Embryonic facial prominence (tissue), 1 donor: ENCODE data around the gene FCHSD2.
A peak's percentile ranks its signal among the peaks of the same experiment; 100 is the strongest.
"Not testable (repeated sequence)": the region's sequence is repeated elsewhere in the genome, so short reads cannot be mapped to it uniquely, and the experiment has no call there.

ENCODE experiments used
- DNase-seq: peaks from one replicate; pipeline ENCODE4 v3.0.0-alpha.2; 2016; ENCODE audit errors: extremely low spot score

FCHSD2 gene

DNA sequence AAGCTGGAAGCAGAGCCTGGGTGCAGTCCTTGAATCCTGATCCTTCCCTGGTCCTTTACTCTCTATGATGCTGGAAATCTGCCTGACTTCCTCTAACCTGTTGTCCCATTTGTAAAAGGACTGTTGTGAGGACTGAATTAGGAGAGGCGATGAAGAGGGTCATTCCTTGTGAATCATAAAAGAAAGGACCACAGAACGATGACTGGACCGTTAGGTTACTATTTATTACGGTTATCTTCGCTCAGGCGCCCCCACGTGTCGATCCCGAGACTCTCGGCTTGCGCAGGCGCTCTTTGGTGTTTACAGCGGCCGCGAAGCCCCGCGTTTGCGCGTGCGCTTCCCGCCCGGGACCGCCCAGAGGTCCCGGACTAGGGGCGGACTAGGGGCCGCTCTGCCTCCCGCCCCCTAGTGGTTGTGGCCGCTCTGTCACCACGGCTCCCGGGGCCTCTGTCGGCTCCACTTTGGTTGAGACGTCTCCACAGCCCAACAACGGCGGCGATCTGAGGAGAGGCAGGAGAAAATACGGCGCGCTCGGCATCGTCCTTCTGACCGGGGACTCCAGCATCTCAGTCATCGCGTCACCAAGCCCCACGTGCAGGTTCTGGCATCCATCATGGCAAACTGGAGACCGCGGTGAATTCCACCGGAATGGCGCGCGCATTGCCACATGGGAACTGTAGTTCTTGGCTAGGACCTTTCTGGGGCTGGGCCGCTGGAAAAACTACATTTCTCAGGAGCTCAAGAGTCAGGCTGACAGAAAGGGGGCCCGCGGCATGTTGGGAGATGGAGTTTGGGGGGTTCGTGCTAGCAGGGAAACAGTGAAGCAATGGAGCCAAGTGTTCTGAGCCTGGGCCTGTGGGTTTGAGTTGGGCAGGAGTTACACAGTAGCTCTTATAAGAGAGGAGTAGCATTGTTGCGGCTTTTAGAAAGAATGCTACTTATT, 348.4 kb downstream of the FCHSD2 start, which contains the start of gene STARD10:
Gene STARD10 (minus strand): TSS at position 623 of the 943 bp plus-strand sequence. CDS start 12,866 bp downstream, outside the sequence.
- DNase-seq = peak; percentile 94

- no peak for DNase-seq
Measured at GRCh38 chr11:72793076-72793424, 349.1 kb downstream of the FCHSD2 start.

DNA sequence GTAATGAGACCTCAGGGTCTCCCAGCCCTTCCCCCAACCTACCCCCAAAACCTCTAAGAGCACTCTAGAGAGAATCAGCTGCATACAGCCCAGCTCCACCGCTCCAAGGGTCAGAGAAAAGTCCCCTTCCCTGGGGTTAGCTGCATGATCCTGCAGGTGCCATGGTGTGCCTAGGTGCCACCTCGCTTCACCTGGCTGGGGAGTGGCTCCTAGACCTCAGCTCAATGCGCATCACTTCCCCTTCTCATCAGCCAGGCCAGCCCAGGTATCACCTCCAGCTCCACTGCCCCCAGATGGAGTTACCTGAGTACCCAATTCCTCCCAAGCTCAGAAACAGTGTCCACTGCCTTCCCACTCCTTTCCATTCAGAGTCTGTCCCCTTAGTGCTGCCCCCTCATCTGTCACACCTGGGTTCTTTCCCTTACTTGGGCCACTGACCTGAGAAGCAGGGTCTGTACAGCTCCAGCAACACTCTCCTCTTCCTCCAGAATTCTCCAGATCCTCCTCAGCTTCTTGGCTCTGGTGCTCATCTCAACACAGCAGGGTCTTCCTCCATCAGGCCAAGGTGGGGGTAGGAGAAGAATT, 349.6 kb downstream of the FCHSD2 start:
- DNase-seq = no peak

- DNase-seq = not testable (repeated sequence)
Measured at GRCh38 chr11:72791228-72791627, 350.9 kb downstream of the FCHSD2 start.

DNA sequence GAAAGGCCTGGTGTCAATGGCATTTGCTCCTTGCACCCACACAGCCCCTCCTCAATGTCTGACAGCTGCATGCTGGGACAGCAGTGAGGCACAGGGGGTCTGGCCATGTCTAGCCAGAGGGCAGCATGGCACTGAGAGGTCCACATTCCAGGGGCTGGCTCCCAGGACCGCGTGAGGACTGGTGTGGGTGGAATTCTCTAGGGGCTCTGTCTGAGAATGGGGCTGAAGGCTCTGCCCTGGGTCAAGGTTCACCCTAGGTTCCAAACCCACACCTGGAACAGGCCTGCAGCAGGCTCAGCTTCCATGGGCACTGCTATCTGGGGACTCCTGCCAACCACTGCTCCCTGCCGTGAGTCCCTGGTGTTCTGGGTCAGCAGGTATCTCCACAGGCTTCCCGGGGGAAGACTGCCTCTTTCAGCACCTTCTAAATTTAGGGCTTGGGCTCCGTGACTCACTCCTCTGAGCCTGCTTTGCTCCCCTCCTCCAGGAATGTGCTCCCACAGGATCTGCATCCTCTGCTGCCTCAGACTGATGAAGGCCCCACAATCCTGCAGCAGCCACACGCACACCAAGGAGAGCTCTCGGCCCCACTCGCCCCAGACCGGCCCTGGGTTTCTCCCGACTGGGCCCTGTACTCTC, 352.5 kb downstream of the FCHSD2 start:
- DNase-seq = no peak

DNA sequence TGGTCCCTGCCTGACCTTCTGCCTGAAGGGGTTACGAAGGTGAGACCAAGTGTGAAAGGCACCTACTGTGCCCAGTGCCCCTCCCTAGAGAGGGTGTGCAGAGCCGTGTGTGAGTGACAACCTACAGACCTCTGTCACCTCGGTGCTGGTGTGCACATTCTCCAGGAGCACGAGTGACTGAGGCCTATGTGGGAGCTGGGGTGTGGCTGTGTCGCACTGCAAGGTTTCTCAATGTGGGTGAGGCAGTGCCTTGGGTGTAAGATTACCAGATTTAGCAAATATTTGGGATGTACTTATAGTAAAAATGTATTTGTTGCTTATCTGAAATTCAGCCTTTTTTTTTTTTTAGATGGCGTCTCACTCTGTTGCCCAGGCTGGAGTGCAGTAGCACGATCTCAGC, 353.9 kb downstream of the FCHSD2 start:
- no peak for DNase-seq

DNA sequence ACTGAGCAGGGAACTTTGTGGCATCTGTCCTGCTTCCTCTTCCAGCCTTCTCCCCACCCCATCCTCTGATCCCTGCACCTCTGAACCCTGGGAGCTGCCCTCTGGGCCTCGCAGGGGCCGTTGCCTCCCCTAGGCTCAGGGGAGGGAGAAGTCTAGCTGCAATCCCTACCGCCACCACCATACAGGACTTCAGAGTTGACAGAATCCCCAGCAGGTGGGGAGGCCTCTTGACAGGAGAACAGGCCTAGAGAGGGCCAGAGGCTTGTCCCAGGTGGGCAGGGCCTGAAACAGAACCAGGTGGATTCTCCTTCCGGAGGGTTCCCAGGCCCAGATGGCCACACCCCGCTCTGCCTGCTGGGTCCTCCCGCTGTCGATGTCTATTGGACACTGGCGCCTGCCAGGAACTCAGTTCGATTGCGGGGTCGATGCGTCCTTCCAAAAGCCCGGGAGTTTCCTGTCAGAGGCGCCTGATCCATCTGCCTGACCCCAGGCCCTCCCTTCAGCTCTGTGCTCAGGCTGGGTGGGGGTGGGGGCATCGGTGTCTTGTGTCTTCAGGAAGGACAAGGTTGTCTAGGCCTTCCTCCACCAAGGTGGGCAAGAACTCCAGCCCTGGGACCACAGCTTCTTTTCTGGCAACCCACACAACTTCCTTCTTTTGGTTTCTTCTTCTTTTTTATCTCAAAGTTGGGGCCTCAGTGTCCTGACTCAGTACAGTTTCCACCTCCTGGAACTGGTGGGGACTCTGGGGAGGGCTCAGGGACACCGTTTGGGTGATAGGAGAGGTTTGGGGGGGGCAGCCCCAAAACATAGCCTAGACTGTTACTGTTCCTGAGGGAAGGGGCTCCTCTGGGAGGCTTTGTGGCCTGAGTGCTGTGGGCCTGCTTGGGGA, 354.7 kb downstream of the FCHSD2 start:
- no peak for DNase-seq
